Measurements from ENCODE around the gene RABIF.

DNA sequence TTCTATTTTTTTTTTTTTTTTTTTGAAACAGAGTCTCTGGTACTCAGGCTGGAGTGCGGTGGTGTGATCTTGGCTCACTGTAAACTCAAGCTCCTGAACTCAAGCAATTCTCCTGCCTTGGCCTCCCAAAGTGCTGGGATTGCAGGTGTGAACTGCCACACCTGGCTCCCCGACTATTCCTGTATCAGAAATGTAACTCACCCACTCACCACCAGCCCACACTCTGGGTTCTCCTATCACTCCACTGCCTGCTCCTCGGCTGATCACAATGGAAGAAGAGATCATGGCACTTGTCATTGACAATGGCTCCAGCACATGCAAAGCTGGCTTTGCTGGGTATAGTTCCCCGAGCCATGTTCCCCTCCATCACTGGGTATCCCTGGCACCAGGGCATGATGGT is 15.9 kb downstream of the RABIF start:
- TF ChIP-seq, protein P1, sequence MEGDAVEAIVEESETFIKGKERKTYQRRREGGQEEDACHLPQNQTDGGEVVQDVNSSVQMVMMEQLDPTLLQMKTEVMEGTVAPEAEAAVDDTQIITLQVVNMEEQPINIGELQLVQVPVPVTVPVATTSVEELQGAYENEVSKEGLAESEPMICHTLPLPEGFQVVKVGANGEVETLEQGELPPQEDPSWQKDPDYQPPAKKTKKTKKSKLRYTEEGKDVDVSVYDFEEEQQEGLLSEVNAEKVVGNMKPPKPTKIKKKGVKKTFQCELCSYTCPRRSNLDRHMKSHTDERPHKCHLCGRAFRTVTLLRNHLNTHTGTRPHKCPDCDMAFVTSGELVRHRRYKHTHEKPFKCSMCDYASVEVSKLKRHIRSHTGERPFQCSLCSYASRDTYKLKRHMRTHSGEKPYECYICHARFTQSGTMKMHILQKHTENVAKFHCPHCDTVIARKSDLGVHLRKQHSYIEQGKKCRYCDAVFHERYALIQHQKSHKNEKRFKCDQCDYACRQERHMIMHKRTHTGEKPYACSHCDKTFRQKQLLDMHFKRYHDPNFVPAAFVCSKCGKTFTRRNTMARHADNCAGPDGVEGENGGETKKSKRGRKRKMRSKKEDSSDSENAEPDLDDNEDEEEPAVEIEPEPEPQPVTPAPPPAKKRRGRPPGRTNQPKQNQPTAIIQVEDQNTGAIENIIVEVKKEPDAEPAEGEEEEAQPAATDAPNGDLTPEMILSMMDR (IDR thresholded peaks at IDR 0.05; ENCODE audit: insufficient read depth, low read length): no peak
- no peak for TF ChIP-seq POLR2AphosphoS5 (IDR thresholded peaks at IDR 0.05; ENCODE audit: low read depth)
